H1 (cell line): ENCODE measurements around the gene RRH. TPM values are rescaled to one million over a fixed set of nuclear protein-coding genes. Genes with fewer than 3 reads are reported as not detected.

Experiments used
- CTCF ChIA-PET: fragments of 300-600 bp; sonication (Branson Sonifier 250); formaldehyde crosslinking; loops from one replicate; lab custom pipeline; 2021; ENCODE audit not compliant: partially characterized antibody; lab: Charles Lee
- POLR2A ChIA-PET: fragments of 300-600 bp; sonication (Branson Sonifier 250); formaldehyde crosslinking; loops from one replicate; lab custom pipeline; 2021; ENCODE audit warnings: inconsistent platforms; ENCODE audit not compliant: partially characterized antibody; lab: Charles Lee
- DNase-seq, 2 experiments: peaks; one replicate each; pipeline versions ENCODE4 v3.0.0 to v3.0.0-alpha.2; 2010 to 2022; ENCODE audit warnings: low spot score in 2 of 2, low read depth in 1 of 2, mixed read lengths in 1 of 2
- FAIRE-seq: peaks from 2 replicates; lab custom pipeline; 2011; peaks lifted over from hg19 to GRCh38; lab: Jason Lieb, UNC
- H2AFZ ChIP-seq: 2 replicates; pipeline ENCODE4 v1.8.1; 2012; ENCODE audit warnings: low read length, inconsistent platforms
- H2AK5ac ChIP-seq: 2 replicates; pipeline ENCODE4 v1.6.1; 2013; ENCODE audit warnings: low read depth, low read length
- H2BK120ac ChIP-seq: replicated peaks from 2 replicates; pipeline ENCODE3; 2013; ENCODE audit warnings: low read depth, low read length, inconsistent platforms
- H2BK12ac ChIP-seq: 2 replicates; pipeline ENCODE4 v1.6.1; 2013; ENCODE audit warnings: low read depth, low read length
- H2BK15ac ChIP-seq: 2 replicates; pipeline ENCODE4 v1.6.1; 2013; ENCODE audit warnings: low read length
- H2BK20ac ChIP-seq: 2 replicates; pipeline ENCODE4 v1.6.1; 2013; ENCODE audit warnings: low read length
- H2BK5ac ChIP-seq: 2 replicates; pipeline ENCODE4 v1.6.1; 2013; ENCODE audit warnings: low read depth, low read length
- H3K14ac ChIP-seq: 2 replicates; pipeline ENCODE4 v1.6.1; 2013; ENCODE audit warnings: inconsistent platforms; ENCODE audit not compliant: insufficient read length
- H3K18ac ChIP-seq: 2 replicates; pipeline ENCODE4 v1.6.1; 2013; ENCODE audit warnings: low read length; ENCODE audit errors: extremely low read depth
- H3K23ac ChIP-seq: 2 replicates; pipeline ENCODE4 v1.6.1; 2013; ENCODE audit warnings: inconsistent platforms; ENCODE audit not compliant: insufficient read length
- H3K23me2 ChIP-seq: 2 replicates; pipeline ENCODE4 v1.6.1; 2013; ENCODE audit warnings: low read depth, low read length
- H3K27ac ChIP-seq: 2 replicates; pipeline ENCODE4 v1.6.1; 2011; ENCODE audit warnings: low read depth, low read length, inconsistent platforms
- H3K27me3 ChIP-seq, 4 experiments: replicated peaks in 1 of 4; 1 replicate in 1 of 4; 2 replicates in 3 of 4; pipeline versions ENCODE4 v1.6.1 to v1.8.1; 2011 to 2013; ENCODE audit warnings: low read length in 3 of 4, mild to moderate bottlenecking in 3 of 4, inconsistent platforms in 2 of 4, mixed read lengths in 2 of 4, moderate library complexity in 1 of 4; ENCODE audit not compliant: control insufficient read depth in 3 of 4, insufficient read depth in 3 of 4; ENCODE audit errors: extremely low read depth in 1 of 4
- H3K36me3 ChIP-seq, 4 experiments: 2 replicates each; pipeline versions ENCODE4 v1.6.1 to v1.8.1; 2011 to 2013; ENCODE audit warnings: mild to moderate bottlenecking in 4 of 4, low read length in 3 of 4, moderate library complexity in 2 of 4, control low read depth in 1 of 4, inconsistent platforms in 1 of 4; ENCODE audit not compliant: insufficient read depth in 4 of 4, control insufficient read depth in 2 of 4
- H3K4ac ChIP-seq: replicated peaks from 2 replicates; pipeline ENCODE3; 2013; ENCODE audit warnings: low read length, low read depth, mixed read lengths, inconsistent platforms; ENCODE audit not compliant: insufficient read length
- H3K4me1 ChIP-seq, 4 experiments: replicated peaks in 1 of 4; 1 replicate in 1 of 4; 2 replicates in 3 of 4; pipeline versions ENCODE4 v1.6.1 to v1.8.1; 2011 to 2013; ENCODE audit warnings: low read length in 3 of 4, inconsistent platforms in 2 of 4, mixed read lengths in 1 of 4; ENCODE audit not compliant: insufficient read depth in 4 of 4, control insufficient read depth in 3 of 4
- H3K4me2 ChIP-seq, 2 experiments: 2 replicates each; pipeline versions ENCODE4 v1.6.1 to v1.8.1; 2011 to 2013; ENCODE audit warnings: low read depth in 2 of 2, low read length in 2 of 2, control low read depth in 1 of 2, inconsistent platforms in 1 of 2, mild to moderate bottlenecking in 1 of 2; ENCODE audit not compliant: insufficient read depth in 1 of 2
- H3K4me3 ChIP-seq, 4 experiments: fragments of 200-600, 300-600 bp in 1 of 4; sonication (generic), shearing (Covaris generic), sonication (Bioruptor Twin) in 1 of 4; 2 replicates each; pipeline versions ENCODE4 v1.5.1 to v1.8.1; 2011 to 2016; ENCODE audit warnings: low read length in 4 of 4, low read depth in 3 of 4, control low read depth in 2 of 4, inconsistent platforms in 2 of 4, mild to moderate bottlenecking in 2 of 4, mixed read lengths in 1 of 4, moderate library complexity in 1 of 4; ENCODE audit not compliant: insufficient read depth in 2 of 4; ENCODE audit errors: extremely low read depth in 1 of 4
- H3K56ac ChIP-seq: replicated peaks from 2 replicates; pipeline ENCODE3; 2013; ENCODE audit warnings: low read depth, mild to moderate bottlenecking, mixed read lengths, low read length, inconsistent platforms; ENCODE audit not compliant: insufficient read length
- H3K79me1 ChIP-seq: 2 replicates; pipeline ENCODE4 v1.6.1; 2013; ENCODE audit warnings: low read depth, low read length, control low read depth
- H3K79me2 ChIP-seq, 2 experiments: 2 replicates each; pipeline versions ENCODE4 v1.6.1 to v1.8.1; 2012 to 2013; ENCODE audit warnings: low read length in 2 of 2, mild to moderate bottlenecking in 2 of 2, inconsistent platforms in 1 of 2; ENCODE audit not compliant: insufficient read depth in 2 of 2, control insufficient read depth in 1 of 2
- H3K9ac ChIP-seq, 4 experiments: replicated peaks in 1 of 4; 1 replicate in 1 of 4; 2 replicates in 3 of 4; pipeline versions ENCODE4 v1.6.1 to v1.8.1; 2011 to 2013; ENCODE audit warnings: low read depth in 3 of 4, low read length in 3 of 4, control low read depth in 2 of 4, mild to moderate bottlenecking in 2 of 4, moderate library complexity in 2 of 4, inconsistent platforms in 1 of 4; ENCODE audit errors: extremely low read depth in 1 of 4
- H3K9me3 ChIP-seq, 2 experiments: 2 replicates each; pipeline versions ENCODE4 v1.6.1 to v1.8.1; 2012 to 2013; ENCODE audit warnings: mild to moderate bottlenecking in 2 of 2, moderate library complexity in 2 of 2, control low read depth in 1 of 2, inconsistent platforms in 1 of 2, low read depth in 1 of 2, low read length in 1 of 2, mixed read lengths in 1 of 2; ENCODE audit not compliant: insufficient read depth in 2 of 2
- H4K20me1 ChIP-seq, 2 experiments: replicated peaks in 1 of 2; 2 replicates each; pipeline versions ENCODE3 to v1.8.1; 2011 to 2013; ENCODE audit warnings: inconsistent platforms in 2 of 2, low read length in 2 of 2, mild to moderate bottlenecking in 1 of 2; ENCODE audit not compliant: insufficient read depth in 2 of 2, control insufficient read depth in 1 of 2
- H4K5ac ChIP-seq: 2 replicates; pipeline ENCODE4 v1.6.1; 2013; ENCODE audit warnings: low read length, low read depth, mixed read lengths, inconsistent platforms; ENCODE audit not compliant: insufficient read length
- H4K8ac ChIP-seq: 2 replicates; pipeline ENCODE4 v1.8.0; 2013; ENCODE audit warnings: mild to moderate bottlenecking, moderate library complexity, low read length, inconsistent platforms; ENCODE audit not compliant: insufficient read depth; ENCODE audit errors: extremely low read depth
- H4K91ac ChIP-seq: replicated peaks from 2 replicates; pipeline ENCODE3; 2013; ENCODE audit warnings: low read length, mixed read lengths, inconsistent platforms; ENCODE audit not compliant: insufficient read length
- CEBPB ChIP-seq: IDR thresholded peaks from 2 replicates; pipeline ENCODE4 v1.6.1; 2012; ENCODE audit warnings: low read depth, low read length
- CHD1 ChIP-seq: IDR thresholded peaks from 2 replicates; pipeline ENCODE4 v1.6.1; 2012; ENCODE audit warnings: low read depth, low read length, improper control_type of control experiment
- HDAC2 ChIP-seq, 2 experiments: fragments of 300-600 bp in 1 of 2; sonication (generic) in 1 of 2; IDR thresholded peaks; 2 replicates each; pipeline ENCODE4 v1.6.1; 2011 to 2012; ENCODE audit warnings: low read depth in 2 of 2, low read length in 2 of 2, mild to moderate bottlenecking in 2 of 2, moderate library complexity in 2 of 2, borderline replicate concordance in 1 of 2, inconsistent platforms in 1 of 2
- JUND ChIP-seq: IDR thresholded peaks from 2 replicates; pipeline ENCODE4 v1.6.1; 2011; ENCODE audit warnings: mild to moderate bottlenecking, improper control_type of control experiment, low read length
- KDM4A ChIP-seq: IDR thresholded peaks from one replicate; pipeline ENCODE4 v1.7.1; 2012; ENCODE audit warnings: low read depth, mild to moderate bottlenecking, moderate library complexity, low read length, inconsistent platforms; ENCODE audit not compliant: severe bottlenecking
- MAFK ChIP-seq: IDR thresholded peaks from 2 replicates; pipeline ENCODE4 v1.6.1; 2012; ENCODE audit warnings: low read depth, mild to moderate bottlenecking, improper control_type of control experiment, low read length
- PHF8 ChIP-seq: fragments of 200-600 bp; sonication (generic); conservative IDR thresholded peaks from 2 replicates; pipeline ENCODE4 v1.7.1; 2012; ENCODE audit warnings: low read depth, mild to moderate bottlenecking, inconsistent platforms, low read length, moderate library complexity
- POLR2A ChIP-seq, 2 experiments: IDR thresholded peaks; 1 replicate in 1 of 2; 2 replicates in 1 of 2; pipeline ENCODE4 v1.6.1; 2011; ENCODE audit warnings: low read depth in 2 of 2, low read length in 2 of 2, mild to moderate bottlenecking in 2 of 2; ENCODE audit errors: control extremely low read depth in 1 of 2
- POLR2AphosphoS5 ChIP-seq: IDR thresholded peaks from 2 replicates; pipeline ENCODE4 v1.6.1; 2011; ENCODE audit warnings: low read depth, low read length
- POU5F1 ChIP-seq: IDR thresholded peaks from 2 replicates; pipeline ENCODE4 v1.6.1; 2011; ENCODE audit warnings: low read depth, mild to moderate bottlenecking, low read length, moderate library complexity
- SIN3A ChIP-seq, 2 experiments: IDR thresholded peaks in 1 of 2; conservative IDR thresholded peaks in 1 of 2; 2 replicates each; pipeline ENCODE4 v1.6.1; 2011 to 2012; ENCODE audit warnings: low read length in 2 of 2, improper control_type of control experiment in 1 of 2, low read depth in 1 of 2, mild to moderate bottlenecking in 1 of 2
- SP4 ChIP-seq: IDR thresholded peaks from 2 replicates; pipeline ENCODE4 v1.6.1; 2012; ENCODE audit warnings: low read length, inconsistent platforms
- TAF1 ChIP-seq: IDR thresholded peaks from 2 replicates; pipeline ENCODE4 v1.6.1; 2011; ENCODE audit warnings: mild to moderate bottlenecking, low read depth, low read length
- TBP ChIP-seq: IDR thresholded peaks from 2 replicates; pipeline ENCODE4 v1.6.1; 2011; ENCODE audit warnings: low read depth, low read length, improper control_type of control experiment
- TCF12 ChIP-seq: IDR thresholded peaks from 2 replicates; pipeline ENCODE4 v1.6.1; 2011; ENCODE audit warnings: low read depth, mild to moderate bottlenecking, low read length
- WGBS, 2 experiments: shearing (Covaris generic) in 1 of 2; methylation state at CpG; one replicate each; pipeline versions ENCODE4 v1.1.6 to v1.1.7; 2013 to 2015; ENCODE audit warnings: low lambda C conversion rate in 2 of 2, mixed read lengths in 2 of 2, inconsistent platforms in 1 of 2, low coverage in 1 of 2, missing lambda C conversion rate in 1 of 2; ENCODE audit not compliant: insufficient replicate concordance in 2 of 2, insufficient coverage in 1 of 2, insufficient read length in 1 of 2; ENCODE audit errors: extremely low coverage in 1 of 2, missing lambda C conversion rate in 1 of 2; 5-methylcytosine and 5-hydroxymethylcytosine counted together
- polyA plus RNA-seq, 7 experiments: library from polyadenylated mRNA; depleted of rRNA in 3 of 7; stranded (reverse) in 5 of 7; unstranded in 2 of 7; fragments of >200 nt in 5 of 7; fragments of 200-250 nt in 2 of 7; gene quantifications; 1 replicate in 5 of 7; 2 replicates in 1 of 7; 4 replicates in 1 of 7; pipeline versions ENCODE4 v1.2.1 to v1.2.3, GENCODE V29; 2011 to 2013; ENCODE audit warnings: missing spikeins in 2 of 7, mixed read lengths in 2 of 7
- total RNA-seq: library from RNA; stranded (reverse); fragmentation: NEBNext Ultra II Directional; extraction: Animal tissue kit (Norgen Biotek cat#: 25700); gene quantifications from 2 replicates; pipeline ENCODE4 v1.2.1, GENCODE V29; 2021

The RRH gene
- total and polyA plus RNA-seq, 2 of the 8 experiments (the other 6 are each of a cell fraction or from before 2014, with no cell fraction given): 0.38 TPM; not detected in 1

DNA sequence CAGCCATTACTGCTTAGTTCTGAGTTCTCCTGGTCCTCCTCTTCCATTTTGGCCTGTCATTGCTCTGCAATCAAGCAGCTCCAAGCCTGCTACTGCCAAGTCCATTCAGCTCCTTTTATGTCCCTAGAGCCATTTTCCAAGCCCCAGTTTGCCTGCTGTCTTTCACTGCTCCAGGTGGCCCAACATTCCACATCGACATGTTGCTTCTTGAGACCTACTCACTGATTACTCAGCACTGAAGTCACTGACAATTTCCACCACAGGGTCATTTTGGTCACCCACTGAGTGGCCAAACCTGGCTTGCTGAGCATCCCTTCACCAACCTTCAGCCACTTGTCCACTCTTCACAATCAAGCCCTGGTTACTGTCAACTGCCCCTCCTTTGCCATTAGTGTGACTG is 47.3 kb downstream of the RRH start:
- H3K18ac ChIP-seq: no peak overlapping the region
- H3K79me1 ChIP-seq: no peaks in the 10 kb centered on the region
- no peak overlapping the region for H3K4ac ChIP-seq
- no peak overlapping the region for H3K9ac ChIP-seq
- no peaks in the 10 kb centered on the region for H4K20me1 ChIP-seq
- H2BK5ac ChIP-seq: no peak overlapping the region
- no peak for FAIRE-seq
- ChIA-PET POLR2A (no interaction called here), CTCF (interaction anchor here (1.0 to 1.1 kb wide), 2 partner anchors 8 to 9 kb away, joined by 4 to 5 read pairs; no protein-coding TSS in a partner anchor)
- no peaks in the 10 kb centered on the region for H3K9me3 ChIP-seq
- H3K23me2 ChIP-seq: no peaks in the 10 kb centered on the region
- H3K36me3 ChIP-seq: no peaks in the 10 kb centered on the region
- no peak overlapping the region for H2BK120ac ChIP-seq
- H3K23ac ChIP-seq: no peak overlapping the region
- H4K91ac ChIP-seq: no peak overlapping the region
- DNase-seq: no peak
- no peak overlapping the region for H2BK15ac ChIP-seq
- no peak overlapping the region for H2AFZ ChIP-seq
- H3K4me2 ChIP-seq: no peak overlapping the region
- no peak overlapping the region for H2BK12ac ChIP-seq
- no peak overlapping the region for H3K14ac ChIP-seq
- no peaks in the 10 kb centered on the region for H3K4me1 ChIP-seq
- H2BK20ac ChIP-seq: no peak overlapping the region
- no peak overlapping the region for H3K56ac ChIP-seq
- H4K8ac ChIP-seq: no peak overlapping the region
- H4K5ac ChIP-seq: no peak overlapping the region
- H2AK5ac ChIP-seq: no peak overlapping the region
- H3K79me2 ChIP-seq: no peaks in the 10 kb centered on the region
- WGBS, 2 experiments: 92% methylated on average over 1 of the region's 1 CpG; no CpG with 5 or more reads in 1 of the 2 experiments
- no peak overlapping the region for H3K4me3 ChIP-seq
- no peaks in the 10 kb centered on the region for H3K27me3 ChIP-seq
- no peak overlapping the region for H3K27ac ChIP-seq
- no peak for TF ChIP-seq TAF1
- no peak for TF ChIP-seq CEBPB
- no peak for TF ChIP-seq POLR2AphosphoS5
- TF ChIP-seq CHD1: no peak
- no peak for TF ChIP-seq POLR2A (IDR thresholded peaks at IDR 0.05; ENCODE audit: control extremely low read depth in 1 of 2, low read depth in 2 of 2, low read length in 2 of 2)
- TF ChIP-seq TBP: no peak
- no peak for TF ChIP-seq TCF12
- TF ChIP-seq JUND: no peak
- TF ChIP-seq PHF8: no peak
- TF ChIP-seq HDAC2 (IDR thresholded peaks at IDR 0.05; ENCODE audit: borderline replicate concordance in 1 of 2, low read depth in 2 of 2, low read length in 2 of 2): no peak
- no peak for TF ChIP-seq KDM4A
- no peak for TF ChIP-seq POU5F1
- no peak for TF ChIP-seq SP4
- TF ChIP-seq SIN3A (conservative IDR thresholded peaks at IDR 0.05 in 1 of 2, IDR thresholded peaks at IDR 0.05 in 1 of 2; ENCODE audit: low read depth in 1 of 2, low read length in 2 of 2): no peak
- TF ChIP-seq MAFK: no peak
